Osteocyte (in vitro differentiated cells): Measurements from ENCODE around the gene CALCOCO2. TPM values are rescaled to one million over a fixed set of nuclear protein-coding genes. Genes with fewer than 3 reads are reported as not detected.

Source experiments
- DNase-seq: peaks from one replicate; pipeline ENCODE4 v3.0.0; 2021; ENCODE audit warnings: mixed read lengths; ENCODE audit not compliant: unreplicated experiment; ENCODE audit errors: extremely low spot score
- H3K27ac Mint-ChIP-seq: one replicate; pipeline ENCODE4 v1.8.0; 2021; ENCODE audit warnings: mild to moderate bottlenecking, mixed read lengths; ENCODE audit not compliant: unreplicated experiment
- H3K27me3 Mint-ChIP-seq: one replicate; pipeline ENCODE4 v1.8.0; 2021; ENCODE audit warnings: mixed read lengths; ENCODE audit not compliant: unreplicated experiment
- H3K36me3 Mint-ChIP-seq: one replicate; pipeline ENCODE4 v1.8.0; 2021; ENCODE audit warnings: mixed read lengths; ENCODE audit not compliant: unreplicated experiment
- H3K4me1 Mint-ChIP-seq: one replicate; pipeline ENCODE4 v1.8.0; 2021; ENCODE audit warnings: mixed read lengths; ENCODE audit not compliant: unreplicated experiment
- H3K4me3 Mint-ChIP-seq: one replicate; pipeline ENCODE4 v1.8.0; 2021; ENCODE audit warnings: mild to moderate bottlenecking, moderate library complexity, mixed read lengths; ENCODE audit not compliant: unreplicated experiment
- H3K9me3 Mint-ChIP-seq: one replicate; pipeline ENCODE4 v1.8.0; 2021; ENCODE audit warnings: mixed read lengths; ENCODE audit not compliant: unreplicated experiment
- total RNA-seq: library from RNA; stranded (reverse); gene quantifications from 2 replicates; pipeline ENCODE4 v1.2.1, GENCODE V29; 2021
- TF ChIP-seq, protein P1 (sequence below): fragments of 200-600 bp; sonication (generic); IDR thresholded peaks from 2 replicates; pipeline ENCODE4 v1.5.0; 2021; ENCODE audit warnings: antibody characterized with exemption, mild to moderate bottlenecking, moderate library complexity

Gene CALCOCO2
- total RNA-seq, 1 donor from 2014 or later, result 94.4 TPM

- no peak for DNase-seq
- Mint-ChIP-seq H3K27me3 (no peaks in the 10 kb centered on the region), H3K4me3 (peak overlapping the region; percentile 90), H3K27ac (peak overlapping the region; percentile 74), H3K4me1 (peaks cover 48% of the 10 kb centered on the region), H3K9me3 (no peaks in the 10 kb centered on the region), H3K36me3 (peaks cover 25% of the 10 kb centered on the region)
- TF ChIP-seq, protein P1, sequence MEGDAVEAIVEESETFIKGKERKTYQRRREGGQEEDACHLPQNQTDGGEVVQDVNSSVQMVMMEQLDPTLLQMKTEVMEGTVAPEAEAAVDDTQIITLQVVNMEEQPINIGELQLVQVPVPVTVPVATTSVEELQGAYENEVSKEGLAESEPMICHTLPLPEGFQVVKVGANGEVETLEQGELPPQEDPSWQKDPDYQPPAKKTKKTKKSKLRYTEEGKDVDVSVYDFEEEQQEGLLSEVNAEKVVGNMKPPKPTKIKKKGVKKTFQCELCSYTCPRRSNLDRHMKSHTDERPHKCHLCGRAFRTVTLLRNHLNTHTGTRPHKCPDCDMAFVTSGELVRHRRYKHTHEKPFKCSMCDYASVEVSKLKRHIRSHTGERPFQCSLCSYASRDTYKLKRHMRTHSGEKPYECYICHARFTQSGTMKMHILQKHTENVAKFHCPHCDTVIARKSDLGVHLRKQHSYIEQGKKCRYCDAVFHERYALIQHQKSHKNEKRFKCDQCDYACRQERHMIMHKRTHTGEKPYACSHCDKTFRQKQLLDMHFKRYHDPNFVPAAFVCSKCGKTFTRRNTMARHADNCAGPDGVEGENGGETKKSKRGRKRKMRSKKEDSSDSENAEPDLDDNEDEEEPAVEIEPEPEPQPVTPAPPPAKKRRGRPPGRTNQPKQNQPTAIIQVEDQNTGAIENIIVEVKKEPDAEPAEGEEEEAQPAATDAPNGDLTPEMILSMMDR, result no peak
These were observed 78.9 kb downstream of the CALCOCO2 start for GRCh38 chr17:48909783-48910182.

- Mint-ChIP-seq H3K4me1 (peaks cover 54% of the 10 kb centered on the region), H3K27ac (no peak overlapping the region), H3K27me3 (no peaks in the 10 kb centered on the region), H3K9me3 (no peaks in the 10 kb centered on the region), H3K4me3 (peak overlapping the region; percentile 90), H3K36me3 (peaks cover 26% of the 10 kb centered on the region)
- DNase-seq, result no peak
- TF ChIP-seq, protein P1, result no peak
These were observed 79.5 kb downstream of the CALCOCO2 start for GRCh38 chr17:48910370-48910769.

GRCh38 chr17:48912476-48912875 is 81.6 kb downstream of the CALCOCO2 start:
- H3K4me3 Mint-ChIP-seq, result no peak overlapping the region
- H3K4me1 Mint-ChIP-seq, result peaks cover 62% of the 10 kb centered on the region

More at GRCh38 chr17:48912476-48912875, 81.6 kb downstream of the CALCOCO2 start:
- Mint-ChIP-seq H3K9me3 (no peaks in the 10 kb centered on the region), H3K27me3 (no peaks in the 10 kb centered on the region), H3K36me3 (peaks cover 36% of the 10 kb centered on the region), H3K27ac (peak overlapping the region; percentile 23)
- TF ChIP-seq, protein P1, result no peak
- DNase-seq, result no peak

Other genes with a start within 250 kb of the CALCOCO2 start
- gene HOXB3, start 240.8 kb upstream of the CALCOCO2 start, total RNA-seq, result 0.46 TPM in 1 of 2 replicates, not detected in the other
- not detected in 2 replicates for gene HOXB5, start 237.3 kb upstream of the CALCOCO2 start, total RNA-seq
- not detected in 2 replicates for gene HOXB6, start 226.0 kb upstream of the CALCOCO2 start, total RNA-seq
- gene HOXB7, start 220.0 kb upstream of the CALCOCO2 start, total RNA-seq, result not detected in 2 replicates
- not detected in 2 replicates for gene HOXB8, start 215.7 kb upstream of the CALCOCO2 start, total RNA-seq
- gene HOXB9, start 204.7 kb upstream of the CALCOCO2 start, total RNA-seq, result not detected in 2 replicates
- gene PRAC1, start 108.5 kb upstream of the CALCOCO2 start, total RNA-seq, result not detected in 2 replicates
- not detected in 2 replicates for gene PRAC2, start 107.8 kb upstream of the CALCOCO2 start, total RNA-seq
- not detected in 2 replicates for gene HOXB13, start 102.3 kb upstream of the CALCOCO2 start, total RNA-seq
- not detected in 2 replicates for gene TTLL6, start 13.8 kb upstream of the CALCOCO2 start, total RNA-seq
- 42.3 and 44.2 TPM in 2 replicates for gene ATP5MC1, start 61.8 kb downstream of the CALCOCO2 start, total RNA-seq
- gene UBE2Z, start 77.4 kb downstream of the CALCOCO2 start, total RNA-seq, result 100 and 102 TPM in 2 replicates
- gene SNF8, start 113.8 kb downstream of the CALCOCO2 start, total RNA-seq, result 125 and 135 TPM in 2 replicates
- not detected in 2 replicates for gene GIP, start 137.6 kb downstream of the CALCOCO2 start, total RNA-seq
- gene IGF2BP1, start 166.3 kb downstream of the CALCOCO2 start, total RNA-seq, result 47.6 and 51.4 TPM in 2 replicates